Panc1 (cell line): ENCODE measurements around the gene TMPRSS6. TPM values are rescaled to one million over a fixed set of nuclear protein-coding genes. Genes with fewer than 3 reads are reported as not detected.

Experiments
- ATAC-seq: fragments of 200-7000 bp; cut with Tn5 transposase; 2 replicates; pipeline ENCODE4 v1.9.1; 2020; ENCODE audit warnings: mild to moderate bottlenecking, moderate library complexity
- BruUV-seq: library from RNA; stranded (reverse); fragments of 400-500 nt; replicated peaks from 2 replicates; lab custom pipeline; 2021; lab: Mats Ljungman, UMichigan
- CTCF ChIA-PET: fragments of 300-600 bp; sonication (Branson Sonifier 250); formaldehyde crosslinking; loops from one replicate; lab custom pipeline; 2022; ENCODE audit warnings: antibody characterized with exemption; lab: Charles Lee
- POLR2A ChIA-PET: fragments of 300-600 bp; sonication (Branson Sonifier 250); formaldehyde crosslinking; loops from one replicate; lab custom pipeline; 2022; ENCODE audit warnings: antibody characterized with exemption; lab: Charles Lee
- DNase-seq: peaks from one replicate; pipeline ENCODE4 v3.0.0-alpha.2; 2010; ENCODE audit warnings: low read depth, low spot score
- H3K27ac ChIP-seq: 2 replicates; pipeline ENCODE4 v1.5.1; 2011; ENCODE audit warnings: mild to moderate bottlenecking, low read length, inconsistent platforms
- H3K27me3 ChIP-seq: fragments of 200-500 bp; sonication (Bioruptor generic); 2 replicates; pipeline ENCODE4 v1.6.0; 2014; ENCODE audit warnings: low read length, inconsistent platforms; ENCODE audit not compliant: control insufficient read depth, insufficient read depth
- H3K36me3 ChIP-seq: fragments of 200-500 bp; sonication (Bioruptor generic); 2 replicates; pipeline ENCODE4 v1.5.1; 2014; ENCODE audit warnings: inconsistent platforms, mild to moderate bottlenecking, low read length, moderate library complexity; ENCODE audit not compliant: control insufficient read depth, insufficient read depth
- H3K4me1 ChIP-seq: 2 replicates; pipeline ENCODE4 v1.5.1; 2011; ENCODE audit warnings: inconsistent platforms, mild to moderate bottlenecking, low read length, moderate library complexity; ENCODE audit not compliant: control insufficient read depth, insufficient read depth
- H3K4me3 ChIP-seq, 2 experiments: 2 replicates each; pipeline ENCODE4 v1.5.1; 2011 to 2012; ENCODE audit warnings: low read depth in 2 of 2, low read length in 2 of 2, mild to moderate bottlenecking in 2 of 2, inconsistent platforms in 1 of 2, moderate library complexity in 1 of 2
- H3K9me3 ChIP-seq: fragments of 200-500 bp; sonication (Bioruptor generic); 2 replicates; pipeline ENCODE4 v1.5.1; 2014; ENCODE audit warnings: low read depth, mild to moderate bottlenecking, inconsistent platforms, low read length, moderate library complexity; ENCODE audit not compliant: control insufficient read depth, insufficient read depth
- CTCF ChIP-seq: fragments of 450-650 bp; IDR thresholded peaks from 2 replicates; pipeline ENCODE4 v1.5.1; 2017; ENCODE audit warnings: mild to moderate bottlenecking
- POLR2AphosphoS5 ChIP-seq: IDR thresholded peaks from 2 replicates; pipeline ENCODE4 v1.6.1; 2012; ENCODE audit warnings: mild to moderate bottlenecking, low read depth, low read length, moderate library complexity
- REST ChIP-seq, 2 experiments: IDR thresholded peaks; 2 replicates each; pipeline ENCODE4 v1.6.1; 2011 to 2012; ENCODE audit warnings: low read depth in 2 of 2, control low read depth in 1 of 2, low read length in 1 of 2, mild to moderate bottlenecking in 1 of 2, moderate library complexity in 1 of 2; ENCODE audit not compliant: insufficient read depth in 1 of 2
- SIN3A ChIP-seq: IDR thresholded peaks from 2 replicates; pipeline ENCODE4 v1.6.1; 2012; ENCODE audit warnings: low read depth, mild to moderate bottlenecking, low read length, moderate library complexity, borderline replicate concordance; ENCODE audit not compliant: insufficient read depth
- TCF7L2 ChIP-seq: IDR thresholded peaks from 2 replicates; pipeline ENCODE4 v1.6.1; 2011; ENCODE audit warnings: mild to moderate bottlenecking, low read depth, low read length, inconsistent platforms
- in situ Hi-C: cut with HindIII; loops from 2 replicates; pipeline ENCODE4 v1.10.0; 2016; ENCODE audit warnings: low sequenced_read_pairs, low pct_unique_long_range_greater_than_20kb
- intact Hi-C: fragments of 100-400 bp; cut with micrococcal nuclease; formaldehyde crosslinking; loops from one replicate; pipeline ENCODE4 v1.10.0; 2022; ENCODE audit not compliant: unreplicated experiment
- total RNA-seq: library from RNA; stranded (reverse); gene quantifications from one replicate; pipeline ENCODE4 v1.2.1, GENCODE V29; 2021; ENCODE audit not compliant: unreplicated experiment

The TMPRSS6 gene
- total RNA-seq, 1 experiment from 2014 or later, result not detected

GRCh38 chr22:37026325-37026724 lies 83.2 kb downstream of the TMPRSS6 start:
- ATAC-seq, result no peak
- Histone ChIP-seq H3K27ac (no peak overlapping the region), H3K27me3 (no peaks in the 10 kb centered on the region), H3K4me3 (no peak overlapping the region), H3K9me3 (no peaks in the 10 kb centered on the region), H3K4me1 (no peaks in the 10 kb centered on the region), H3K36me3 (no peaks in the 10 kb centered on the region)
- TF ChIP-seq CTCF (no peak), REST (IDR thresholded peaks at IDR 0.05; ENCODE audit: insufficient read depth in 1 of 2, low read depth in 2 of 2, low read length in 1 of 2) (no peak), SIN3A (no peak), TCF7L2 (no peak), POLR2AphosphoS5 (no peak)
- intact Hi-C loops, result no loop called here
- CTCF ChIA-PET, result no interaction called here
- in situ Hi-C loops, result no loop called here
- BruUV-seq, result no TSS peak
- POLR2A ChIA-PET, result interaction anchor here (0.5 kb wide), 1 partner anchor 642 kb away, joined by 6 read pairs; no protein-coding TSS in a partner anchor
- DNase-seq, result no peak

- in situ Hi-C loops, result no loop called here
- no peaks in the 10 kb centered on the region for H3K9me3 ChIP-seq
- no peak overlapping the region for H3K4me3 ChIP-seq
- no TSS peak for BruUV-seq
- H3K27me3 ChIP-seq, result no peaks in the 10 kb centered on the region
- ChIA-PET CTCF (interaction anchor here (0.5 to 0.6 kb wide), 2 partner anchors 38 to 70 kb away, joined by 4 to 11 read pairs; no protein-coding TSS in a partner anchor), POLR2A (no interaction called here)
- no peaks in the 10 kb centered on the region for H3K4me1 ChIP-seq
- ATAC-seq (no peak), DNase-seq (no peak)
- no peak for TF ChIP-seq SIN3A
- no peak for TF ChIP-seq REST (IDR thresholded peaks at IDR 0.05; ENCODE audit: insufficient read depth in 1 of 2, low read depth in 2 of 2, low read length in 1 of 2)
- no peak for TF ChIP-seq POLR2AphosphoS5
- TF ChIP-seq TCF7L2, result no peak
- no peak for TF ChIP-seq CTCF
- intact Hi-C loops, result no loop called here
- H3K36me3 ChIP-seq, result no peaks in the 10 kb centered on the region
- H3K27ac ChIP-seq, result no peak overlapping the region
Measured at GRCh38 chr22:37025500-37026070, 83.9 kb downstream of the TMPRSS6 start.
